HepG2 (cell line): Measurements from ENCODE around the gene AGAP1. TPM values are rescaled to one million over a fixed set of nuclear protein-coding genes. Genes with fewer than 3 reads are reported as not detected.

Experiments
- BRD4 ChIP-seq: sonication (generic); formaldehyde crosslinking; IDR thresholded peaks from 2 replicates; pipeline ENCODE4 v1.4.0; 2020; ENCODE audit warnings: missing genetic modification reagents
- HHEX ChIP-seq: IDR thresholded peaks from 2 replicates; pipeline ENCODE4 v1.6.1; 2016; ENCODE audit warnings: control low read depth
- ISL2 ChIP-seq: sonication (generic); formaldehyde crosslinking; IDR thresholded peaks from 2 replicates; pipeline ENCODE4 v1.5.0; 2020; ENCODE audit warnings: missing genetic modification reagents
- NFRKB ChIP-seq: fragments of 450-650 bp; IDR thresholded peaks from 2 replicates; pipeline ENCODE4 v1.6.1; 2017
- PHB2 ChIP-seq: fragments of 450-650 bp; IDR thresholded peaks from 2 replicates; pipeline ENCODE4 v1.6.1; 2018; ENCODE audit not compliant: partially characterized antibody
- SAP130 ChIP-seq: IDR thresholded peaks from 2 replicates; pipeline ENCODE4 v1.6.1; 2016; ENCODE audit warnings: low read depth
- SP1 ChIP-seq, 2 experiments: fragments of 450-650 bp in 1 of 2; sonication (generic) in 1 of 2; formaldehyde crosslinking in 1 of 2; IDR thresholded peaks; 2 replicates each; pipeline versions ENCODE4 v1.4.0 to v1.6.1; 2016 to 2020; ENCODE audit warnings: missing genetic modification reagents in 1 of 2
- ZNF232 ChIP-seq: sonication (generic); formaldehyde crosslinking; IDR thresholded peaks from 2 replicates; pipeline ENCODE4 v1.4.0; 2020; ENCODE audit warnings: missing genetic modification reagents, borderline replicate concordance
- ZNF432 ChIP-seq: sonication (generic); formaldehyde crosslinking; IDR thresholded peaks from 2 replicates; pipeline ENCODE4 v1.5.0; 2020; ENCODE audit warnings: missing genetic modification reagents, mild to moderate bottlenecking, borderline replicate concordance
- ZNF557 ChIP-seq: sonication (generic); formaldehyde crosslinking; IDR thresholded peaks from 2 replicates; pipeline ENCODE4 v1.4.0; 2020; ENCODE audit warnings: missing genetic modification reagents
- ZNF775 ChIP-seq: sonication (generic); formaldehyde crosslinking; IDR thresholded peaks from 2 replicates; pipeline ENCODE4 v1.4.0; 2020; ENCODE audit warnings: missing genetic modification reagents, mild to moderate bottlenecking, moderate library complexity, borderline replicate concordance
- ZNF841 ChIP-seq: sonication (generic); formaldehyde crosslinking; IDR thresholded peaks from 2 replicates; pipeline ENCODE4 v1.8.1; 2023; ENCODE audit warnings: missing genetic modification reagents, borderline replicate concordance
- polyA plus RNA-seq, 8 experiments: library from polyadenylated mRNA; depleted of rRNA in 3 of 8; stranded (reverse) in 7 of 8; unstranded in 1 of 8; fragments of >200 nt; fragmentation: Illumina TruSeq in 4 of 8; extraction: Trizol in 4 of 8; gene quantifications; 2 replicates each; pipeline versions ENCODE4 v1.2.1 to v1.2.3, GENCODE V29; 2011 to 2016; ENCODE audit warnings: low read depth in 4 of 8, missing spikeins in 1 of 8, mixed read lengths in 1 of 8; ENCODE audit not compliant: insufficient read depth in 1 of 8
- total RNA-seq, 5 experiments: library from RNA; depleted of rRNA; stranded (reverse); fragments of >200 nt; fragmentation: Illumina TruSeq; extraction: Trizol; gene quantifications; 2 replicates each; pipeline ENCODE4 v1.2.3, GENCODE V29; 2016; ENCODE audit warnings: low read depth in 1 of 5
- TF ChIP-seq, protein P1 (sequence below): sonication (generic); formaldehyde crosslinking; IDR thresholded peaks from 2 replicates; pipeline ENCODE4 v1.5.1; 2020; ENCODE audit warnings: missing genetic modification reagents, mild to moderate bottlenecking, borderline replicate concordance
- TF ChIP-seq, protein P2 (sequence below): IDR thresholded peaks from 2 replicates; pipeline ENCODE4 v1.6.1; 2016; ENCODE audit warnings: low read depth, borderline replicate concordance
- TF ChIP-seq, protein P3 (sequence below): sonication (generic); formaldehyde crosslinking; IDR thresholded peaks from 2 replicates; pipeline ENCODE4 v1.4.0; 2020; ENCODE audit warnings: missing genetic modification reagents, borderline replicate concordance
- TF ChIP-seq, protein P4 (sequence below): sonication (generic); formaldehyde crosslinking; IDR thresholded peaks from 2 replicates; pipeline ENCODE4 v1.8.0; 2022; ENCODE audit warnings: mild to moderate bottlenecking, missing genetic modification reagents, moderate library complexity
- TF ChIP-seq, protein P5 (sequence below): IDR thresholded peaks from 2 replicates; pipeline ENCODE4 v1.6.1; 2016; ENCODE audit warnings: low read depth, control low read depth
- TF ChIP-seq, protein P6 (sequence below): sonication (generic); formaldehyde crosslinking; IDR thresholded peaks from 2 replicates; pipeline ENCODE4 v1.4.0; 2020; ENCODE audit warnings: mild to moderate bottlenecking, missing genetic modification reagents
- TF ChIP-seq, protein P7 (sequence below): sonication (generic); formaldehyde crosslinking; IDR thresholded peaks from 2 replicates; pipeline ENCODE4 v1.8.0; 2022; ENCODE audit warnings: missing genetic modification reagents, mild to moderate bottlenecking, moderate library complexity, borderline replicate concordance

Gene AGAP1
- total and polyA plus RNA-seq, 2 of the 13 experiments (the other 11 are each of a cell fraction or from before 2014, with no cell fraction given), result 21.2 to 32.7 TPM

DNA sequence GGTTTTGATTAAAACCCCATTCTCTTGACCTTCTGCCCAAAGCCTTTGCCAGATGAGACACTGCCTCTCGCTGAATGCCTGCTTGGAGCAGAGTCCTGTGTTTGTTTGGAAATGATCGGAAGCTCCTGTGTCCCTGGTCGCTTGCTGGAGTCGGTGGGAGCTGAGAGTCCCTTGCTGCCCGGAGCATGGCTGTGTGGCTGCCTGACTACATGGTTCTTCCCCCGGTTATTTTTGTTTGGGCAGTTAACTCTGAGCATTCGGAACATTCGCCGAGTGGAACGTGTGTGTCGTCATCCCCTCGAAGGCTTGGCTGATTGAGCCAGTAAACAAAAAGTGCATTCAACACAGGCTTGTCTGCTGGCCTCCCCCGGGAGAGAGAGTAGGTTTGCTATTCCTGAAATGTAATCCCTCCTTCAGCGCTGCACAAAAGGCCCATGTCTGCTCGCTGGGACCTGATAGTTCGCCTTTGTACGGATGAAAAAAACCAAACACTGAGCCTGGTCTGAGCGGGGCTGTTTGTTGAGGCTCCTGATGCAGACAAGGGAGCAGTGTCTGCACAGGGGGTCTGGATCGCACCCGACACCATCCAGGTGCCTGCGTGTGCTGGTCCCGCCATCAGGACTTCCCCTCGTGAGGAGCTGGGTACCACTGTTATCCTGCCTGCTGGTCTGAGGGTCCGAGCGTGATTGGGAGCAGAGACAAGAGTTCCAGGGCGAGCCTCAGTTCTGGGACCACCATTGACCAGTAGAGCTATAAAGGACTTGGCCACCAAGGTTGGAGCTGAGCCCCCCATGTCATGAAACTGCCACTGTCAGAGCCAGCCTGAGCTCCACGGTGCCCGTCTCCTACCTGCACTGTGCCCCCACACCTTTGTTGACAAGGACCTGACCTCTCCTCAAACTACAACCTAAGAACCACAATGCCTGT lies 83.8 kb downstream of the AGAP1 start (continued):
- TF ChIP-seq, protein P1, sequence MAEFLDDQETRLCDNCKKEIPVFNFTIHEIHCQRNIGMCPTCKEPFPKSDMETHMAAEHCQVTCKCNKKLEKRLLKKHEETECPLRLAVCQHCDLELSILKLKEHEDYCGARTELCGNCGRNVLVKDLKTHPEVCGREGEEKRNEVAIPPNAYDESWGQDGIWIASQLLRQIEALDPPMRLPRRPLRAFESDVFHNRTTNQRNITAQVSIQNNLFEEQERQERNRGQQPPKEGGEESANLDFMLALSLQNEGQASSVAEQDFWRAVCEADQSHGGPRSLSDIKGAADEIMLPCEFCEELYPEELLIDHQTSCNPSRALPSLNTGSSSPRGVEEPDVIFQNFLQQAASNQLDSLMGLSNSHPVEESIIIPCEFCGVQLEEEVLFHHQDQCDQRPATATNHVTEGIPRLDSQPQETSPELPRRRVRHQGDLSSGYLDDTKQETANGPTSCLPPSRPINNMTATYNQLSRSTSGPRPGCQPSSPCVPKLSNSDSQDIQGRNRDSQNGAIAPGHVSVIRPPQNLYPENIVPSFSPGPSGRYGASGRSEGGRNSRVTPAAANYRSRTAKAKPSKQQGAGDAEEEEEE, result no peak
- no peak for TF ChIP-seq ZNF557 (CRISPR knock-in tag)
- TF ChIP-seq, protein P2, sequence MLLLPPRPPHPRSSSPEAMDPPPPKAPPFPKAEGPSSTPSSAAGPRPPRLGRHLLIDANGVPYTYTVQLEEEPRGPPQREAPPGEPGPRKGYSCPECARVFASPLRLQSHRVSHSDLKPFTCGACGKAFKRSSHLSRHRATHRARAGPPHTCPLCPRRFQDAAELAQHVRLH, result no peak
- no peak for TF ChIP-seq ISL2
- no peak for TF ChIP-seq HHEX (CRISPR knock-in tag)
- no peak for TF ChIP-seq ZNF432 (CRISPR knock-in tag)
- TF ChIP-seq, protein P3, sequence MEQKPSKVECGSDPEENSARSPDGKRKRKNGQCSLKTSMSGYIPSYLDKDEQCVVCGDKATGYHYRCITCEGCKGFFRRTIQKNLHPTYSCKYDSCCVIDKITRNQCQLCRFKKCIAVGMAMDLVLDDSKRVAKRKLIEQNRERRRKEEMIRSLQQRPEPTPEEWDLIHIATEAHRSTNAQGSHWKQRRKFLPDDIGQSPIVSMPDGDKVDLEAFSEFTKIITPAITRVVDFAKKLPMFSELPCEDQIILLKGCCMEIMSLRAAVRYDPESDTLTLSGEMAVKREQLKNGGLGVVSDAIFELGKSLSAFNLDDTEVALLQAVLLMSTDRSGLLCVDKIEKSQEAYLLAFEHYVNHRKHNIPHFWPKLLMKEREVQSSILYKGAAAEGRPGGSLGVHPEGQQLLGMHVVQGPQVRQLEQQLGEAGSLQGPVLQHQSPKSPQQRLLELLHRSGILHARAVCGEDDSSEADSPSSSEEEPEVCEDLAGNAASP (CRISPR knock-in tag), result peak; percentile 40; the same call in 1 of the 2 replicates
- TF ChIP-seq ZNF775 (CRISPR knock-in tag), result no peak
- TF ChIP-seq, protein P4, sequence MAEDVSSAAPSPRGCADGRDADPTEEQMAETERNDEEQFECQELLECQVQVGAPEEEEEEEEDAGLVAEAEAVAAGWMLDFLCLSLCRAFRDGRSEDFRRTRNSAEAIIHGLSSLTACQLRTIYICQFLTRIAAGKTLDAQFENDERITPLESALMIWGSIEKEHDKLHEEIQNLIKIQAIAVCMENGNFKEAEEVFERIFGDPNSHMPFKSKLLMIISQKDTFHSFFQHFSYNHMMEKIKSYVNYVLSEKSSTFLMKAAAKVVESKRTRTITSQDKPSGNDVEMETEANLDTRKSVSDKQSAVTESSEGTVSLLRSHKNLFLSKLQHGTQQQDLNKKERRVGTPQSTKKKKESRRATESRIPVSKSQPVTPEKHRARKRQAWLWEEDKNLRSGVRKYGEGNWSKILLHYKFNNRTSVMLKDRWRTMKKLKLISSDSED (CRISPR knock-in tag), result no peak
- TF ChIP-seq, protein P5, sequence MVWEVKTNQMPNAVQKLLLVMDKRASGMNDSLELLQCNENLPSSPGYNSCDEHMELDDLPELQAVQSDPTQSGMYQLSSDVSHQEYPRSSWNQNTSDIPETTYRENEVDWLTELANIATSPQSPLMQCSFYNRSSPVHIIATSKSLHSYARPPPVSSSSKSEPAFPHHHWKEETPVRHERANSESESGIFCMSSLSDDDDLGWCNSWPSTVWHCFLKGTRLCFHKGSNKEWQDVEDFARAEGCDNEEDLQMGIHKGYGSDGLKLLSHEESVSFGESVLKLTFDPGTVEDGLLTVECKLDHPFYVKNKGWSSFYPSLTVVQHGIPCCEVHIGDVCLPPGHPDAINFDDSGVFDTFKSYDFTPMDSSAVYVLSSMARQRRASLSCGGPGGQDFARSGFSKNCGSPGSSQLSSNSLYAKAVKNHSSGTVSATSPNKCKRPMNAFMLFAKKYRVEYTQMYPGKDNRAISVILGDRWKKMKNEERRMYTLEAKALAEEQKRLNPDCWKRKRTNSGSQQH (CRISPR knock-in tag), result peak; percentile 51; the same call in 1 of the 2 replicates
- no peak for TF ChIP-seq ZNF232
- TF ChIP-seq ZNF841 (CRISPR knock-in tag), result no peak
- TF ChIP-seq, protein P6, sequence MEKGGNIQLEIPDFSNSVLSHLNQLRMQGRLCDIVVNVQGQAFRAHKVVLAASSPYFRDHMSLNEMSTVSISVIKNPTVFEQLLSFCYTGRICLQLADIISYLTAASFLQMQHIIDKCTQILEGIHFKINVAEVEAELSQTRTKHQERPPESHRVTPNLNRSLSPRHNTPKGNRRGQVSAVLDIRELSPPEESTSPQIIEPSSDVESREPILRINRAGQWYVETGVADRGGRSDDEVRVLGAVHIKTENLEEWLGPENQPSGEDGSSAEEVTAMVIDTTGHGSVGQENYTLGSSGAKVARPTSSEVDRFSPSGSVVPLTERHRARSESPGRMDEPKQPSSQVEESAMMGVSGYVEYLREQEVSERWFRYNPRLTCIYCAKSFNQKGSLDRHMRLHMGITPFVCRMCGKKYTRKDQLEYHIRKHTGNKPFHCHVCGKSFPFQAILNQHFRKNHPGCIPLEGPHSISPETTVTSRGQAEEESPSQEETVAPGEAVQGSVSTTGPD, result no peak
- TF ChIP-seq PHB2, result no peak
- TF ChIP-seq SP1 (IDR thresholded peaks at IDR 0.05), result no peak
- TF ChIP-seq SP1 (CRISPR knock-in tag; IDR thresholded peaks at IDR 0.05), result no peak
- TF ChIP-seq BRD4 (CRISPR knock-in tag), result 0 out of 2 replicates have a peak, but pooled peaks have one; percentile 14
- TF ChIP-seq, protein P7, sequence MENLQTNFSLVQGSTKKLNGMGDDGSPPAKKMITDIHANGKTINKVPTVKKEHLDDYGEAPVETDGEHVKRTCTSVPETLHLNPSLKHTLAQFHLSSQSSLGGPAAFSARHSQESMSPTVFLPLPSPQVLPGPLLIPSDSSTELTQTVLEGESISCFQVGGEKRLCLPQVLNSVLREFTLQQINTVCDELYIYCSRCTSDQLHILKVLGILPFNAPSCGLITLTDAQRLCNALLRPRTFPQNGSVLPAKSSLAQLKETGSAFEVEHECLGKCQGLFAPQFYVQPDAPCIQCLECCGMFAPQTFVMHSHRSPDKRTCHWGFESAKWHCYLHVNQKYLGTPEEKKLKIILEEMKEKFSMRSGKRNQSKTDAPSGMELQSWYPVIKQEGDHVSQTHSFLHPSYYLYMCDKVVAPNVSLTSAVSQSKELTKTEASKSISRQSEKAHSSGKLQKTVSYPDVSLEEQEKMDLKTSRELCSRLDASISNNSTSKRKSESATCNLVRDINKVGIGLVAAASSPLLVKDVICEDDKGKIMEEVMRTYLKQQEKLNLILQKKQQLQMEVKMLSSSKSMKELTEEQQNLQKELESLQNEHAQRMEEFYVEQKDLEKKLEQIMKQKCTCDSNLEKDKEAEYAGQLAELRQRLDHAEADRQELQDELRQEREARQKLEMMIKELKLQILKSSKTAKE (CRISPR knock-in tag), result no peak; the same call in 1 of the 2 replicates
- TF ChIP-seq NFRKB, result no peak
- TF ChIP-seq SAP130 (CRISPR knock-in tag), result peak; percentile 59
